ENCODE measurements around the gene SPSB2.
"Not testable (repeated sequence)": the region's sequence is repeated elsewhere in the genome, so short reads cannot be mapped to it uniquely, and the experiment has no call there.

The SPSB2 gene

GRCh38 chr12:6894321-6894720 is 21.2 kb upstream of the SPSB2 start:
- peak overlapping the region; percentile 89 for H3K27ac ChIP-seq
- H3K4me3 ChIP-seq (ENCODE audit: low read depth in 1 of 2, low read length in 1 of 2): no peak overlapping the region
- no peaks in the 10 kb centered on the region for H3K27me3 ChIP-seq
- H3K4me1 ChIP-seq (ENCODE audit: control insufficient read depth in 1 of 2, insufficient read depth in 1 of 2, low read depth in 1 of 2, low read length in 1 of 2): peaks cover 40 to 46% of the 10 kb centered on the region in 2 experiments
- no peaks in the 10 kb centered on the region for H3K36me3 ChIP-seq
- no peaks in the 10 kb centered on the region for H3K9me3 ChIP-seq
- TF ChIP-seq CTCF (IDR thresholded peaks at IDR 0.05): no peak

GRCh38 chr12:6892683-6893082 is 19.6 kb upstream of the SPSB2 start:
- peaks cover 42 to 43% of the 10 kb centered on the region in 2 experiments for H3K4me1 ChIP-seq (ENCODE audit: control insufficient read depth in 1 of 2, insufficient read depth in 1 of 2, low read depth in 1 of 2, low read length in 1 of 2)
- H3K36me3 ChIP-seq: not testable (repeated sequence)

GRCh38 chr12:6891646-6892001 is 18.5 kb upstream of the SPSB2 start:
- TF ChIP-seq CTCF (IDR thresholded peaks at IDR 0.05): no peak
- Histone ChIP-seq H3K9me3 (no peaks in the 10 kb centered on the region), H3K27ac (peak overlapping the region; percentile 85), H3K4me3 (ENCODE audit: low read depth in 1 of 2, low read length in 1 of 2) (peak overlapping the region; percentile 59 to 71), H3K36me3 (no peaks in the 10 kb centered on the region), H3K27me3 (no peaks in the 10 kb centered on the region), H3K4me1 (ENCODE audit: control insufficient read depth in 1 of 2, insufficient read depth in 1 of 2, low read depth in 1 of 2, low read length in 1 of 2) (peaks cover 48 to 53% of the 10 kb centered on the region in 2 experiments)

More at GRCh38 chr12:6892683-6893082, 19.6 kb upstream of the SPSB2 start:
- not testable (repeated sequence) for H3K27me3 ChIP-seq; H3K27ac ChIP-seq; H3K9me3 ChIP-seq; H3K4me3 ChIP-seq (ENCODE audit: low read depth in 1 of 2, low read length in 1 of 2)

GRCh38 chr12:6890789-6891645 is 17.9 kb upstream of the SPSB2 start:
- H3K4me3 ChIP-seq (ENCODE audit: low read depth in 1 of 2, low read length in 1 of 2): peak overlapping the region; percentile 59 to 71
- H3K27ac ChIP-seq: peak overlapping the region; percentile 85
- peaks cover 52 to 55% of the 10 kb centered on the region in 2 experiments for H3K4me1 ChIP-seq (ENCODE audit: control insufficient read depth in 1 of 2, insufficient read depth in 1 of 2, low read depth in 1 of 2, low read length in 1 of 2)
- no peaks in the 10 kb centered on the region for H3K27me3 ChIP-seq
- H3K36me3 ChIP-seq: no peaks in the 10 kb centered on the region
- H3K9me3 ChIP-seq: no peaks in the 10 kb centered on the region
- peak; percentile 97 for TF ChIP-seq CTCF (IDR thresholded peaks at IDR 0.05)

GRCh38 chr12:6889775-6890573 is 16.9 kb upstream of the SPSB2 start:
- Histone ChIP-seq H3K27ac (peak overlapping the region; percentile 85), H3K4me3 (ENCODE audit: low read depth in 1 of 2, low read length in 1 of 2) (peak overlapping the region; percentile 59 to 71), H3K4me1 (ENCODE audit: control insufficient read depth in 1 of 2, insufficient read depth in 1 of 2, low read depth in 1 of 2, low read length in 1 of 2) (peaks cover 54 to 59% of the 10 kb centered on the region in 2 experiments)
- H3K9me3 ChIP-seq, H3K36me3 ChIP-seq, H3K27me3 ChIP-seq: not testable (repeated sequence)

GRCh38 chr12:6888794-6889193 is 15.7 kb upstream of the SPSB2 start:
- Histone ChIP-seq H3K4me1 (ENCODE audit: control insufficient read depth in 1 of 2, insufficient read depth in 1 of 2, low read depth in 1 of 2, low read length in 1 of 2) (peaks cover 42 to 48% of the 10 kb centered on the region in 2 experiments), H3K36me3 (peaks cover 11% of the 10 kb centered on the region)
- not testable (repeated sequence) for H3K27me3 ChIP-seq; H3K9me3 ChIP-seq; H3K4me3 ChIP-seq (ENCODE audit: low read depth in 1 of 2, low read length in 1 of 2); H3K27ac ChIP-seq

- peaks cover 15% of the 10 kb centered on the region for H3K36me3 ChIP-seq
- H3K4me1 ChIP-seq (ENCODE audit: control insufficient read depth in 1 of 2, insufficient read depth in 1 of 2, low read depth in 1 of 2, low read length in 1 of 2): peaks cover 38 to 44% of the 10 kb centered on the region in 2 experiments
- no peaks in the 10 kb centered on the region for H3K27me3 ChIP-seq
- no peak overlapping the region for H3K27ac ChIP-seq
- no peak overlapping the region for H3K4me3 ChIP-seq (ENCODE audit: low read depth in 1 of 2, low read length in 1 of 2)
- TF ChIP-seq CTCF (IDR thresholded peaks at IDR 0.05): no peak
- no peaks in the 10 kb centered on the region for H3K9me3 ChIP-seq
Measured at GRCh38 chr12:6888360-6888759, 15.3 kb upstream of the SPSB2 start.

Measured in neutrophil (primary cell).